ENCODE data around the gene RRAGD. TPM values are rescaled to one million over a fixed set of nuclear protein-coding genes. Genes with fewer than 3 reads are reported as not detected.

The RRAGD gene
- total RNA-seq, 4 donors from 2014 or later, result 31.6 to 55.9 (median 37.9) TPM

GRCh38 chr6:89386917-89387491 is 25.1 kb downstream of the RRAGD start:
- TF ChIP-seq CTCF (IDR thresholded peaks at IDR 0.05; ENCODE audit: low read depth), result no peak

GRCh38 chr6:89385846-89386245 is 26.2 kb downstream of the RRAGD start:
- no peak for TF ChIP-seq CTCF (IDR thresholded peaks at IDR 0.05; ENCODE audit: low read depth)

- TF ChIP-seq CTCF (IDR thresholded peaks at IDR 0.05; ENCODE audit: low read depth), result no peak
Observed at GRCh38 chr6:89385156-89385667, 26.9 kb downstream of the RRAGD start.

GRCh38 chr6:89381031-89381430 is 31.0 kb downstream of the RRAGD start:
- TF ChIP-seq CTCF (IDR thresholded peaks at IDR 0.05; ENCODE audit: low read depth), result no peak

GRCh38 chr6:89379281-89379680 is 32.8 kb downstream of the RRAGD start:
- TF ChIP-seq CTCF (IDR thresholded peaks at IDR 0.05; ENCODE audit: low read depth), result no peak

GRCh38 chr6:89378628-89379027 is 33.4 kb downstream of the RRAGD start:
- no peak for TF ChIP-seq CTCF (IDR thresholded peaks at IDR 0.05; ENCODE audit: low read depth)

GRCh38 chr6:89375427-89376267 is 36.4 kb downstream of the RRAGD start:
- TF ChIP-seq CTCF (IDR thresholded peaks at IDR 0.05; ENCODE audit: low read depth), result no peak

Measured in subcutaneous adipose tissue (tissue), 4 donors.